ENCODE measurements around the gene HPS5.
"Not testable (repeated sequence)": the region's sequence is repeated elsewhere in the genome, so short reads cannot be mapped to it uniquely, and the experiment has no call there.

The HPS5 gene, protein sequence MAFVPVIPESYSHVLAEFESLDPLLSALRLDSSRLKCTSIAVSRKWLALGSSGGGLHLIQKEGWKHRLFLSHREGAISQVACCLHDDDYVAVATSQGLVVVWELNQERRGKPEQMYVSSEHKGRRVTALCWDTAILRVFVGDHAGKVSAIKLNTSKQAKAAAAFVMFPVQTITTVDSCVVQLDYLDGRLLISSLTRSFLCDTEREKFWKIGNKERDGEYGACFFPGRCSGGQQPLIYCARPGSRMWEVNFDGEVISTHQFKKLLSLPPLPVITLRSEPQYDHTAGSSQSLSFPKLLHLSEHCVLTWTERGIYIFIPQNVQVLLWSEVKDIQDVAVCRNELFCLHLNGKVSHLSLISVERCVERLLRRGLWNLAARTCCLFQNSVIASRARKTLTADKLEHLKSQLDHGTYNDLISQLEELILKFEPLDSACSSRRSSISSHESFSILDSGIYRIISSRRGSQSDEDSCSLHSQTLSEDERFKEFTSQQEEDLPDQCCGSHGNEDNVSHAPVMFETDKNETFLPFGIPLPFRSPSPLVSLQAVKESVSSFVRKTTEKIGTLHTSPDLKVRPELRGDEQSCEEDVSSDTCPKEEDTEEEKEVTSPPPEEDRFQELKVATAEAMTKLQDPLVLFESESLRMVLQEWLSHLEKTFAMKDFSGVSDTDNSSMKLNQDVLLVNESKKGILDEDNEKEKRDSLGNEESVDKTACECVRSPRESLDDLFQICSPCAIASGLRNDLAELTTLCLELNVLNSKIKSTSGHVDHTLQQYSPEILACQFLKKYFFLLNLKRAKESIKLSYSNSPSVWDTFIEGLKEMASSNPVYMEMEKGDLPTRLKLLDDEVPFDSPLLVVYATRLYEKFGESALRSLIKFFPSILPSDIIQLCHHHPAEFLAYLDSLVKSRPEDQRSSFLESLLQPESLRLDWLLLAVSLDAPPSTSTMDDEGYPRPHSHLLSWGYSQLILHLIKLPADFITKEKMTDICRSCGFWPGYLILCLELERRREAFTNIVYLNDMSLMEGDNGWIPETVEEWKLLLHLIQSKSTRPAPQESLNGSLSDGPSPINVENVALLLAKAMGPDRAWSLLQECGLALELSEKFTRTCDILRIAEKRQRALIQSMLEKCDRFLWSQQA

DNA sequence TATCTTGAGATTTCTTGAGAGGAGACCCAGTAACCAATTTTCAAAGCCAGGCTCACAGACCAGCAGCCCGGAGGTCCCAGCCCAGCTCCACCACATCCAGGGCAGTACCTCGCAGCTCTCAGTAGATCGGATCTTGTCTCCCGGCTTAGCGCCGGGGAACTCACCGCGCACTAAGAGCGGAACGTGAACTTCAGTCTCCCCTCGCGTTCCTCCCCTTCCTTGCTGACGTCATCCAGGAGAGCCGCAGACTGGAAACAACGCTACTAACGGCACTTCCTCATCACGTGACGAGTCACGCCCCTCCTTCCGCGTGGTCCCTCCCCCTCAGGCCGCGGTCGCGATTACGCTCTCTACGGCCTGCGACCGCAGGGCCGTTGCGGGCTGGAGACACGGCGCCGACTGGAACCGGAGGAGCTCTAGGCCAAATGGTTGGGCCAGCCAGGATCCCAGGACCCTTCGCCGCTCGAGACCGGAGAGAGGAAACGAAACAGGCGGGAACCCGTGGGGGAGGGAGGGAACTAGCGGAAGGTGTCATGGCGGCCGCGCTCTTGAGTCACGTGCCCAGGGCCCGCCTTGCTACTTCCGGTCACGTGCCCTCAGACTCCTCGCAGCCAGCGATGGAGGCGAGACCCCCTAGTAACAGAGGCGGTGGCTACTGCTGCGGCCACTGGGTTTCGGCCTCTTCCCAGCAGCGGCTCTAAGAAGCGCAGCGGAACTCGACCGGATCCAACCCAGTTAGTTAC, at the start of gene HPS5, which contains the start of gene GTF2H1:
TSS of gene HPS5 (minus strand) at position 172 of the 743 bp plus-strand sequence. CDS start 4,282 bp downstream, outside the sequence.
TSS of gene GTF2H1 (plus strand) at position 599 of the 743 bp plus-strand sequence. CDS start 10,508 bp downstream, outside the sequence.
- DNase-seq, result peak; percentile 94

DNA sequence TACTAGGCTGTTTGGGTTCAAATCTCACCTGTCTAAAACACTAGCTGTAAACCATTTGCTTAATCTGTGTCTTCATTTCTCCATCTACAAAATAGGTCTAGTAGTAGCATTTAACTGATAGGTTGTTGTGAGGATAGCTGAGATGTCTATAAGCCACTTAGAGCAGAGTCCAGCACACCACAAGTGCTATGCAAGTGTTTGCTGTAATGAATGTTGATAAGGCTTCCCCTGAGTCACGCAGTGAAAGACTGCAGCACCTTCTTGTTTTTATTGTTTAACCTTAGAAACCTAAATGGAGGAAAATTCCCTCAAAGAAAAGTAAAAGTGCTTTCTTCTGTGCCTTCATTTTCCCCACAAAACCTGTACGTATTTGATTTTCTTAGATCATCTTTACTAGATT, 49.3 kb upstream of the HPS5 start:
- no peak for DNase-seq

DNA sequence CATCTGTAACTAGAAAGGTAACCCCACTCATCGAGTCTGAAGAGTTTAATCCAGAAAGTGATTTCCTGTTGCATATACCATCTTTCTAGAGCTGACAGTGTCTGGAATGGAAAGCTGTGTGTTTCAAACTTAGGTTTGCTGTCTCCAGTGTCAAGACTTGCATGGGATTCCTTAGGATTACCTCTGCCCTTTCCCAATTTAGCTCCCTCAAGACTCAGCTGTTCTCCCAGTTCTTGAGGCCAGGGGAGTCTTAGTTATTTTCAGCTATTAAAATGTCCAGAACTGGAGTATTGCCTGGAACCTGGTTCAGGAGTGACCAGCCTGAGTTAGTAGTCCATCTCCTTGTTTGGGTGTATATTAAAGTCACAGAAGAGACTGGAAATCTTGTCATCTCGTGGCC, 47.5 kb upstream of the HPS5 start:
- no peak for DNase-seq

DNA sequence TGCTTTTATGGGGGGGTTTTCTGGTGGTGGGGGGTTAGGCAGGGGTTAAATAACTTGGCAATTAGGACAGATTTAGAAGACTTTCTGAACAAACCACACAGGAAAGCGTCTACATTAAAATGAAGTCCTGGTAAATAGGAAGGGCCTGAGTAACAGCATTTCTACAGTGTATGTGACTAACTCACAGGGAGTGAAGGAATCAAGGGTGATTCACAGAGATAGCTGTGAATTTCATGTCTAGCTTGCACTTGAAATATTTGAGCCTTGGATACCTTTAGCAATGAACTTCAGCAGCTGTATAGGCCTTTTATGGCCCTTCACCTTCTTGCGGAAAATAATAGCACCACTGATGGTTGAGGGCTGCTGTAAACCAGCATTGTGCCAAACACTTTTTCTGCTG, 46.3 kb upstream of the HPS5 start:
- DNase-seq, result no peak

DNA sequence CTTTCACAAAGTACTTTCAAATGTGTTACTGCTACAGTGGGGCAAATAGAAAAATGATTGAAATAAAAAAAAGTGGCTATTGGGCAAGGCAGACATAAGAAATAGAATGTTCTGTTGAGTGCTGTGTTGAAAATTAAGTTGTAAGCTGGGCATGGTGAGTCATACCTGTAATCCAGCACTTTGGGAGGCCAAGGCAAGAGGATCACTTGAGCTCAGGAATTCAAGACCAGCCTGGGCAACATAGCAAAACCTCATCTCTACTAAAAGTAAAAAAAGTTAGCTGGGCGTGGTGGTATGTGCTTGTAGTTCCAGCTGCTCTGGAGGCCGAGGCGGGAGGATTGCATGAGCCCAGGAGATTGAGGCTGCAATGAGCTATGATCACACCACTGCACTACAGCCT, 45.5 kb upstream of the HPS5 start:
- no peak for DNase-seq

DNA sequence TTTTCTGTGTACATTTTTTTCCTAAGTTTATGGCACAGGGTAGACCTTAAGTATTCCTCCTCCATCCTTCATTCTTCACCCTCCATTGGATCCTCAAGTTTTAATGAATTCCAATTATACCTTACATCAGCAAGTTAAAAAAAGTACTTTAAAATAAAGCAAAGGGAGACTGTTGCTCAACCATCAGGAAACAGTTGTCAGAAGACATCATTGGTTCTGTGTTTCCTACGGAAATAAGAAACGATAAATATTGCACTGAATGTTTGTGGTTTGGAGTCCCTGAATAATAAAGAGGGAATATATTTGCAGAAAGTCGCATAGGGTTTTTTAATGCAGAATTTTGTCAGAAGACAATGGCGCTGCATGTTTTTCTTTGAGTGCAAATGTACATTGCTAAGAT, 44.3 kb upstream of the HPS5 start:
- no peak for DNase-seq

DNA sequence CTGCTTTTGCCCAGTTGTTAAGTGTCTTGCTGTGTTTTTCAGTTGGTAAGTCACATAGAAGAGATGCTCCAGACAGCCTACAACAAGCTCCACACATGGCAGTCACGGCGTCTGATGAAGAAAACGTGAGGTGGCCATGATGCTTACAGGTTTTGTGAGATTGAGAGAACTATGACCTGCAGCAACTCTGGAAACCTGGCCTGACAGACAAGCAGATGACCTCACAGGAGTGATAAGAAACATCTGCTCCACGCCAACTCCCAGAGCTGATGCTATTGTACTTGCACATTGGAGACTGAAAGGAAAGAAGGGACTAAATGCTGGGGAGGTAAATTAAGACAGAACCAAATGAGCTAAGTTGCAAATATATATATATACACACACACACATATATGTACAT, 43.8 kb upstream of the HPS5 start:
- no peak for DNase-seq

DNA sequence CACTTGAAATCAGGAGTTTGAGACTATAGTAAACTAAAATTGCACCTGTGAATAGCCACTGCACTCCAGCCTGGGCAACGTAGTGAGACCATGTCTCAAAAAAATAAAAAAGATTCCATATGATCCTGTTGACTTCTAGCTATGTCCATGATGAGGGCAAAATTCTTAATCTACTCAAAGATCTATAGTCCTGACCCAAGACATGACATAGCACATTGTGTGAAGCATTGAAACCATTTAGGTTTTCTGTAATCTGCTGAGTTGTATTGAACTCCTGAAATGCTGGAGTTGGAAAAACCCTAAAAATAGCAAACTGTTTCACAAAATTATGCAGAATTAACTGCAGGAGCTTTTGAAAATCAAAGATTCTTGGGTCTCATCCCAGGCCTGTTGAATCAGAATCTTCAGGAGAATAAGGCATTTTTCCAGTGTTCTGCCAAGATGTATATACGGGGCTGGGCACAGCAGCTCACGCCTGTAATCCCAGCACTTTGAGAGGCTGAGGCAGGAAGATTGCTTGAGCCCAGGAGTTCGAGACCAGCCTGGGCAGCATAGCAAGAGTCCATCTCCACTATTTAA, 42.6 kb upstream of the HPS5 start:
- DNase-seq, result no peak

DNA sequence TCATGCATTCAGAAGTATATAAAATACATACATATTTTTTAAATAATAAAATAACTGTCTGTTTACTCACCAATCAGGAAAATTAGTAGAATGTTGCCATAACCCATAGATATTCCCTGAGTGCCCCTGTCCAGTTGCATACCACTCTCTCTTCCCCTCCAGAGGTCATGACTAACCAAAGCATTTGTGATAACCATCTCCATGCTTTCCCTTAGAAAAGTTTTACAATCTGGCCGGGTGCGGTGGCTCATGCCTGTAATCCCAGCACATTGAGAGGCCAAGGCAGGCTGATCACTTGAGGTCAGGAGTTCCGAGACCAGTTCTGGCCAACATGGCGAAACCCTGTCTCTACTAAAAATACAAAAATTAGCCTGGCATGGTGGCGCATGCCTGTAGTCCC, 39.2 kb upstream of the HPS5 start:
- DNase-seq, result no peak

DNA sequence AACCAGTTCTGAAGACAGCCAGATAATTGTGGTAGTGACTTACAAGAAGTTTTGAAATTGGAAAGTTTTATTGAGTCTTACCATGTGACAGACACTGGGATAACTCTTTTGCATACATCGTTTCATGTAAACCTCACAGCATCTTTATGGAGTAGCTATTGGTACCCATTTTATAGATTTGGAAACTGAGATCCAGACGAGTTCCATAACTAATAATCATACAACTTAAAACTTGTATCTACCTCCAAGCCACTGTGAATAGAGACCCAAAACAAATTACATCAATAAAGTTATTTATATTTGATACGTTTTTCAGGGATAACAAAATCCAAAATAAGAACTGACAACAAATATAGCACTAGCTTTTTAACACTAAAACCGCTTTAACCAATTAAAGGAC, 36.7 kb upstream of the HPS5 start:
- no peak for DNase-seq

DNA sequence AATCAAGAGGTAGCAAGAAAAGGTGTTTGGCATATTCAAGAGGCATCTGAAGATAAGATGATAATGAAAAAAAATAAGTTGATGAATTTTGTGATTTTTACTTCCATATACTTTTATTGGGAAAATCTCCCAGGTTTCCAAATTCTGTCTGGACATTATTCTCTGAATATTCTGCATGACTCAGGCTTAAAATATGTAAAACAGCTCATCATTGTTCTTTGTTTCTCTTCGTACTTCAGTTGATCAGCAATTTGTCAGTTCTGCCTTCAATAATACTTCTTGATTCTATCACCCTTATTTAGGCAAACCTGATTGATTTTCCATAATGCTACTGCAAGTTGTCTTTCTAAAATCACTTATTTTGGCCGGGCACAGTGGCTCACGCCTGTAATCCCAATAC, 30.6 kb upstream of the HPS5 start:
- no peak for DNase-seq

DNA sequence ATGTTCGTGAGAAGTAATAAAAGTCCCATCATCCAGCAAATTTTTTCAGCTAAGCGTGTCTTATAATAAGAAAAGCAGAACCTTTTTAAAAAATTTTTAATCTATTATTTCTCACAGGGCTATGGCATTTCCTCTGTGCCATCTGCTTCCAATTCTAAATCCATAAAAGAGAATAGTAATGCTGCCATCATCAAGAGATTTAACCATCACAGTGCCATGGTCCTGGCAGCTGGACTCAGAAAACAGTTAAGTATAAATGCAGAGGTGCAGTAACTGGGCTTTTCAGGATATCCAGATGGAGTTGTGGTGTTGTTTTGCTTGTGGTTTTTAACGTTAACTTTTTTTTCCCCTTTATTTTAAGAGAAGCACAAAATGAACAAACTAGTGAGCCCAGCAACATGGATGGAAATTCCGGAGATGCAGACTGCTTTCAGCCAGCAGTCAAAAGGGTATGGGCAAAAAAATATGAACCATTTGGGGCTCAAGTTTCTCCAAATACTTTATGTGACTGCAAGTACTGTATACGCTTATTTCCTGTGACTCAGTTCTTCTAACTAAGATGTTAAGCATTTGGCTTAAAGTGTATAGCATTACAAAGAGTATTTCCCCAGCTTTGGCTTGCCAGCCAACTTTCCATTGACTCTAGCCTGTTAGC, 25.7 kb upstream of the HPS5 start:
- DNase-seq, result no peak

DNA sequence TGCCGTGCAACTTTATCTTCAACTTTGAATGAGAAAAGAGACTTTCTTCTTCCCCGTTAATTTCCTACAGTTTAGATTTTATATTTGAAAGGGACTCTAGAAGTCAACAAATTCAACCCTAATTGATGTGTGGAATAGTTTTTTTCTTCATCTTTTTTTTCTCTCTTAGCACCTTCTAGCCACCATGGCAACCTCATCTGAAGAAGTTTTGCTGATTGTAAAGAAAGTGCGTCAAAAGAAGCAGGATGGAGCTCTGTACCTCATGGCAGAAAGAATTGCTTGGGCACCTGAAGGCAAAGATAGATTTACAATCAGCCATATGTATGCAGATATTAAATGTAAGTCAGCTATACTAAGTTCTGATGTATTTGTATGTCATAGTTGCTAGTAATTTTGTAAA, 11.0 kb upstream of the HPS5 start:
- DNase-seq, result no peak

DNA sequence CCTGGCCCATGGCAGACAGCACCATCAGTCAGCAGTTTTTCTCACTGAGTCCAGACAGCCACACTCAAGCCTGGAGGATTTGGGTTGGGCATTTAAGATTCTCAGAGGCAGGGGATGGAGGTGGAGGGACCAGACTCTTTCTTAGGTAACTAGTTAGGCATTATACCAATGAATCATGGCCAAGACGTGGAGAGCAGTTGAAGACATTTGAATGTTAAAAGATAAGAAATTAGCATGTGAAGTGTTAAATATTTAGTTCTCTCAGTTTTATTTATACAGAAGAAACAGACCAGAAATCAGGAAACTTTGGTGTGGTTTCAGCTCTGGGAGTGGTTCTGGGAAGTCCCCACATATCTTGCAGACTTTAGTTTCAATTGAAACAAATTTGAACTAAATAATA, 10.4 kb upstream of the HPS5 start:
- no peak for DNase-seq

DNA sequence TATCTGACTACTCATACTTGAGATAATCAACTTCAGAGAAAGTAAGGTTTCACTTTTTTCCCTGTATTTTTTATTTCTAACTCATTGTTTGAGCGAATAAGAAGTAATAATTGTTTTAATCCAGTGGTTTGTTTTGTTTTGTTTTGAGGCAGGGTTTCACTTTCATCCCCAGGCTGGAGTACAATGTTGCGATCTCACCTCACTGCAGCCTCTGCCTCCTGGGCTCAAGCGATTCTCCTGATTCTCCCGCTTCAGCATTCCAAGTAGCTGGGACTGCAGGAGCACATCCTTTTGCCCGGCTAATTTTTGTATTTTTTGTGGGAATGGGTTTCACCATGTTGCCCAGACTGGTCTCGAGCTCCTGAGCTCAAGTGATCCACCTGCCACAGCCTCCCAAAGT, 9.0 kb upstream of the HPS5 start:
- DNase-seq, result no peak

DNA sequence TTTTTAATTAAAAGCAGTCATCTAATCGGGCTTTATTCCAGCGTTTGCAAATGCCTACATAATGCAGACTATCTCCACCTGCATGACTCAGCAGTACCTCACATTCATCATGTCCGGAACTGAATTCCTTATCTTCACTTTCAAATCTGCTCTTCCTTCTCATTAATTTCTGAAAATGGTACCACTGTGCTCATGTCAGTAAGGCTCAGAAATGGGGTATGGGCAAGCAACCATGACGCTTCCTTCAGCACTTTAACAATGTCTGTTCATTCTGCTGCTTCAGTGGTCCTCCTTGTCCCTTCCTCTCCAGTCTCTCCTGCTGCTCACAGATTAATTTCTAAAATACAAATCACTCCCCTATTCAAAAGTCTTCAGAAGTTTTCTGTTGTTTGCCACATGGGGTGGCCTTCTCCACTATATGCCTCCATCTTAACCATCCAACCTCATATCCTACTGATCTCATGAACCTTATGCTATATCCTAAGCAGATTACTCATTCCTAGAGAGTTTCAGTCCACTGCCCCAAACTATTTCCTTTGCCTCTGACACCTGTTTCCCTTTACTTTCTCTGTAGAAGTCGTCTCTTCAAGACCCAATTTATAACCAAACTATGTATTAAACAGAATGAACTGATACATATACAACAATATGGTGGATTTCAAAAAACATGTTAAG, 7.4 kb upstream of the HPS5 start:
- no peak for DNase-seq

DNA sequence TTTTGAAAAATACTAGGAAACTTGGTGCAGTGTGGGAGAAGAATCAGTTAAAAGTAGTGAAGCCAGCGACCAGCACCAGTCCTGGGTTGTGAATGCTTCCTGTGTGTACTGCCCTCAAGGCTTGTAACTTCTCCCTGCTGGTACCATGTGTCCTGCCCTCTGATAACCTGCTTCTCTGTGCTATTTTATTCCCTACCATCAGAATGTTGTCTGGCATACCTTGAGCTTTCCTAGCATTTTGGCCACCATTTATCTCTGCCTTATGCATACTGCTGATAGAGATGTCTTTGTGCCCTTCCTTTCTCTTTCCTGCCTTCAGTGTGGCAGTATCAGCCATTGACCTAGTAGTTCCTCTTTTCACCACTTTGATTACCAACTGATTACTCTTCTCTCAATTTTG, 2.4 kb upstream of the HPS5 start:
- no peak for DNase-seq

DNA sequence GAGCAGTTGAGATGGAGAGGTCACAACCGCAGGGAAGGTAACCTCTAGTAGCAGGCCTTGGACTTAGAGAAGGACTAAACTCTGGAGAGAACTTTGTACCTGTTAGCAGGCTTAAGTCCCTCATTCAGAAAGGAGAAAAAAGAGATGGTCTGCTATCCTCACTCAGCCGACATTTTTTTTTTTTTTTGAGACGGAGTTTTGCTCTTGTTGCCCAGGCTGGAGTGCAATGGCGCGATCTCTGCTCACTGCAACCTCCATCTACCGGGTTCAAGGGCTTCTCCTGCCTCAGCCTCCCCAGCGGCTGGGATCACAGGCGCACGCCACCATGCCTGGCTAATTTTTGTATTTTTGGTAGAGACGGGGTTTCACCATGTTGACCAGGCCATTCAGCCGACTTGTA, 1.9 kb upstream of the HPS5 start:
- not testable (repeated sequence) for DNase-seq

DNA sequence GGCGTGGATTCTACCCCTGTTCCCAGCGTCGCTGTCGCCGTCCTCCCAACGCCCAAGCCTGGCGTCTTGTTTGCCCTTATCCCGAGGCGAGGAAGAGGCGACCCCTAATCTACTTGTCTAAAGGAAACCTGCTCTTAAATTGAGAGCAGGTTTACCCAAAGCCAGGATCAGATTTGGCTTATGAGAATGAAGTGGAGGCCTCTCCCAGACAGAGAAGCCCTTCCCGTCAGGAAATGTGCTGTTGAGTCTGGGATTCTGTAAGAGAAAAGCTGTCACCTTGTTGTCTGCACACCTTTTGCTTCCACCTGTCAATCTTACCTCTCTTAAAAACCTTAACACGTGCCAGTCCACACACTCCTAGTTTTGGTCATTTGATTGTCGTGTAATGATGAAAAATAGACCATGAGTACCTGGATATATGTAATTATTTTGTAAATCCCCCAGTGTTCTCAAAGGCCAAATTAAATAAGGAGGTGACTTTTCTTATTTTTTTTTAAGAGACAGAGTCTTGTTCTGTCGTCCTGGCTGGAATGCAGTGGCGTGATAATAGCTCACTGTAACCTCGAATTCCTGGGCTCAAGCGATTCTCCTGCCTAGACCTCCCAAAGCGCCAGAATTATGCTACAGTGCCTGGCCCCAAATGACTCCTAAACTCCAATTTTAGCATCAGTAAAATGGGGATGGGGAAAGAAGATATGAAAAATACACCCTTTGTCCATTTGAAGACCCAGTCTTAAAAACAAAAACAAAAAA, 1.1 kb upstream of the HPS5 start:
- no peak for DNase-seq

DNA sequence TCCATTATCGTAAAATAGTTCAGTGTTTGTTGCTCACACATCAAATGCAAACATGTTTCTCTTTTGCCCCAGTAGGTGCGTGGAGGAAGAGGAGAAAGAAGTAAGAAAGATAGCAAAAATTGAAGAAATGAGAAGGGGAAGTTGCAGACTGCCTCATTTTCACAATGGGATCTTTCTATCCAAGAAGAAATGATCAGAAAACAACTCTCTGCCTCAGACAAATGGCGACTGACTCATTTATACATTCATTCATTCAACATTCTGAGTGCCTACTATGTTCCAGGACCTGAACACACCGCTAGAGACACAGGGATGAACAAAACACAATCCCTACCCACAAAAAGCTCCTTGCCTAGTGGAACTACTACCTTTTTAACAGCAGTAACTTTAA, 367 bp downstream of the HPS5 start:
- DNase-seq, result no peak

DNA sequence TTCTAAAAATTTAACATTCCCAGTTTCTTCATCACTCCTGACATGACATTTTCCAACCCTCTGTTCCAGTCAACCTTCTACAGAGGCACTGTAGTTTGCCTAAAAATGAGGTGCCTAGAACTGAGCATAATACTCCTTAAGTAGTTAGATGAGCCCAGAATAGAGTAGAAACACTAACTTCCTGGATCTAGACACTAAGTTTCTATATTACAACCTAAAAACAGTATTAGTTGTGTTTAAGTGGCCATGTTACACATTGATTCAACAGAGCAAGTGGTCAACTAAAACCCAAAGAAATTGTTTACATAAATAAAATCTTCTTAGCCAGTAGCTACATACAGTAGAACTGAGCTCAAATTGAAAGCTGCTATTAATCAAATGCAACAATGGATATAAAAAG, 1.3 kb downstream of the HPS5 start:
- DNase-seq, result no peak
